HG03520 (cell line): ENCODE measurements around the gene SMARCB1.

Experiments used
- ATAC-seq: cut with Tn5 transposase; IDR thresholded peaks from one replicate; pipeline ENCODE4 v1.9.1; 2021; ENCODE audit warnings: mild to moderate bottlenecking, moderate library complexity; ENCODE audit not compliant: unreplicated experiment

SMARCB1 gene

GRCh38 chr22:23801238-23801821 lies 14.6 kb downstream of the SMARCB1 start:
- ATAC-seq = no peak

DNA sequence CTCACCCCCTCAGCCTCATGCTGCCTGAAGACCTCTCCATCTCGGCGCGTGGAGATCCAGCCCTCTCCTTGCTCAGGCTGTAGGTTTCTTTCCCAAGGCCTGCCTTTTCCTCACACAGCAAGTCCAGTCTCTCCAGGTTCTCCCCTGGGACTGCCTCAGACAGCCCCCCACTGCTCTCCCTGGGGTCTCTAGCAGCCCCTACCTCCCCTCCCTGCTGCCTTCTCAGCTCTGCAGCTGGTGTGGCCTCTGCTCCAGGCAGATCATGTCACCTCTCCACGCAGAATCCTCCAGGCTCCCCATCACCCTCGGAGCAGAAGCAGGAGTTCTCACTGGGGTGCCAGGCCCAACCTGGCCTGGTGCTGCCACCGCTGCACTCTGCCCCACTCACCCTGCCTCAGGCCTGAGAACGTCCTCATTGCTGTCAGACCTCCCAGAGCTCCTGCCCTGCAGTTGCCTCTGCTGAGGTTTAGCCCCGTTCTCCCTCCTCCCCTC lies 15.2 kb downstream of the SMARCB1 start:
- no peak for ATAC-seq

DNA sequence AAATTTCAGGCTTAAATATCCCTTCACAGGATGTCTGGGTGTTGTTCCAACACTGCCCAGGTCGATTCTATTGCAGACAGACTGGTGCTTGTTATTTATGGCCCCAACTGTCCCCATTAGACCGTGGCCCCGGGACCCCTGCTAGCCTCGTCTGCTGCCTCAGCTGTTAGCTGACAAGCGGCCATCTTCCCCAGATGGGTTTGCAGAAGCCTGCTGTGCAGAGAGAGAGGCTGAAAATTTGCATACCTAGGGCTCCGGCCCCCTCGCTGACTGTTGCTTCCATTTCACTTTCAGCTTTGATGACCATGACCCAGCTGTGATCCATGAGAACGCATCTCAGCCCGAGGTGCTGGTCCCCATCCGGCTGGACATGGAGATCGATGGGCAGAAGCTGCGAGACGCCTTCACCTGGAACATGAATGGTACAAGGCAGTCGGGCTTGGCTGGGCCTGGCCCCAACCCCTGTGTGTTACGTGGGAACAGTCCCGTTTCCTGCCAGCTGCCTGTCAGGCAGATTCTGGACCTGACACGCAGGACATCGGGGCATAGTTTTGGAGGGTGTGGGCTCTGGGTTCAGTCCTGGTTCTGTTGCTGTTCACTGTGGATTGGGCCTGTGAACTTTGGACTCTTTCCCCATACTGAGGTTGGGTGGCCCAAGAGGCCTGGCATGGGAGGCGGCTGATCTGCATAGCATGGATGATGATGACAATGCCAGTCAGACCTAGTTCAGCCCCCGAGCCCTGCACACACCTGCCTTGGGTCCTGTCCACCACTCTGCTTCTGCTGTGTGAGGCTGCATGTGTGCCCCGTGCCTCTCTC lies 16.4 kb downstream of the SMARCB1 start:
- ATAC-seq = no peak

- ATAC-seq = no peak
Observed at GRCh38 chr22:23804781-23805291, 18.1 kb downstream of the SMARCB1 start.

DNA sequence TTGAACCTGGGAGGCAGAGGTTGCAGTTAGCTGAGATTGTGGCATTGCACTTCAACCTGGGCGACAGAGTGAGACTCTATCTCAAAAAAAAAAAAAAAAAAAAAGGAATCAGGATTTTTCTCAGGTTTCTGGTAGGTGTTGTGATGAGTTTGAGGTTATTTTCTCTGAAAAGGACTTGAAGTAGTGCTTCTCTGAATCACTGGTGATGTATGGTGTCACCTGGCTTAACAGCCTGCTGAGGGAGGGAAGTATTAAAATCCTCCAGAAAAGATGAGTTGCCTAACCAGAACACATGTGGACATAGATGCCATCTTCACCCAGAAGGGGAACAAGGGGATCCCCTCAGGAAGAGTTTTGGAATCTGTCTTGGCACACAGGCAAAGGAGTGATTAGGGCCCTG lies 20.1 kb downstream of the SMARCB1 start:
- ATAC-seq = no peak

DNA sequence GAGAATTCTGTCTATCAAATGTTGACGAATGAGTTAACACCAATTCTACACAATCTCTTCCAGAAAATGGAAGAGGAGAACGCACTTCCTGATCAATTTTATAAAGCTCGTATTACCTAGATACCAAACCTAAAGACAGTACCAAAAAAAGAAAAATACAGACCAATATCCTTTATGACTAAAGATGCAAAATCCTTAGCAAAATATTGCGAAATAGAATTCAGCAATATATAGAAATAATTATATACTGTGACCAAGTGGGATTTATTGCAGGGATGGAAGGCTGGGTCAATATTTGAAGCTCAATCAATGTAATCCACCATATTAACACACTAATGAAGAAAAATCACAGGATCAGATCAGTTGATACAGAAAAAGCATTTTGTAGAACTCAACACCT lies 25.6 kb downstream of the SMARCB1 start:
- no peak for ATAC-seq

GRCh38 chr22:23815541-23816155 lies 28.9 kb downstream of the SMARCB1 start:
- ATAC-seq = no peak

DNA sequence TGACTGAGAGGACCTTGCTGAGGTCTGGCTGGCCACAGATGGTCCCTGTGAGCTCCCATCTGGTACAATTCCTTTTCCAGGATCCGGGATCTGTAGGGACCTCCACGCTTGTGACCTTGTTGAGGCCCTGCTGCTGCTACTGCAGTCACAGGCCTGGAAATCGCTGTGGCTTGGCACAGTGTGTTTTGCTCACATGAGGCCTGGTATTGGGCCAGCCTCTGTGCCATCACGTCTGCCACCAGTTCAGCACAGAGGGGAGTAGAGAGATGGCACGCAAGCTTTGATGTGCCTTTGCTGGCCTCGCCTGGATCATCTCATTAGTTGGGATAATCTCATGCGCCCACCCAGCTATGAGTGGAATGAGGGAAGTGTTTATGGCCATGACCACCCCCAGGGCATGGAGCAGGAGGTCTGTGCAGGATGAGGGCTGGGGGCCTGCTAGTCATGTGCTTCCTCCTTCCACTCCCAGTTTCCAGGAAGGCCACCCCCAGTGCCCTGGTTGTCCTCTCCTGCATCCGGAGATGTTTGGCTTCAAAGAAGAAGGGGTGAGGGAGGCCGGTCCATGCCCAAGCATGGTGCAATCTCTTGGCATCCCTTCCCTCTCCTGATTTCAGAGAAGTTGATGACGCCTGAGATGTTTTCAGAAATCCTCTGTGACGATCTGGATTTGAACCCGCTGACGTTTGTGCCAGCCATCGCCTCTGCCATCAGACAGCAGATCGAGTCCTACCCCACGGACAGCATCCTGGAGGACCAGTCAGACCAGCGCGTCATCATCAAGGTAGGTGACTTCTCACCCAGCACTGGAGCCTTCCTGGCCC lies 29.6 kb downstream of the SMARCB1 start:
- ATAC-seq = no peak

DNA sequence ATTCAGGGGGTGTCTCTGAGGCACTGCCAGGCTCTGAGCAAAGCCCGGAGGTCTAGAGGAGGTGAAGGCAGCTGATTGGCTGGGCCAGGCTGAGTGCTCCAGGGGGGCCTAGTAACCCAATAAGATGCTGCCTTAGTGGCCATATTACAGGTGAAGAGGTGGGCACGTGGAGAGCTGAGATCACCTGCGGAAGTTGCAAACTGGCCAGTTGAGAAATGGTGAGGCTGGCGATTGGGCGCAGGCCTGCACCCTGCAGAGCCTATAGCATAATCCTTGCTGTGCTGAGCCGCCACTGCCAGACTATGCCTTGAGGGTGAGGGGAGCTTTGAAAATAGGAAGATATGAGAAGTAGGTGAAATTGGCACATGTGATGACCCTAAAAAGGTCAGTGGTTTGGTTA lies 30.4 kb downstream of the SMARCB1 start:
- ATAC-seq = no peak

DNA sequence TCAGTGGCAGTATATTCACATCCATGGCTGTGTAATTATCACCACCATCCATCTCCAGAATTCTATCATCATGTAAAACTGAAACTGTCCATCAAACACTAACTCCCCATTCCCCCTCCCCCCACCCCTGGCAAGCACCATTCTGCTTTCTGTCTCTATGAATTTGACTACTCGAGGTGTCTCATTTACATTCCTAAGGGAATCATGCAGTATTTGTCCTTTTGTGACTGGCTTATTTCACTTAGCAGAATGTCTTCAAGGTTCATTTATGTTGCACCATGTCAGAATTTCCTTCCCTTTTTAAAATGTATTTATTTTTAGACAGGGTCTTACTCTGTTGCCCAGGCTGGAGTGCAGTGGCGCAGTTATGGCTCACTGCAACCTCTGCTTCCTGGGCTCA lies 31.8 kb downstream of the SMARCB1 start:
- ATAC-seq = no peak

DNA sequence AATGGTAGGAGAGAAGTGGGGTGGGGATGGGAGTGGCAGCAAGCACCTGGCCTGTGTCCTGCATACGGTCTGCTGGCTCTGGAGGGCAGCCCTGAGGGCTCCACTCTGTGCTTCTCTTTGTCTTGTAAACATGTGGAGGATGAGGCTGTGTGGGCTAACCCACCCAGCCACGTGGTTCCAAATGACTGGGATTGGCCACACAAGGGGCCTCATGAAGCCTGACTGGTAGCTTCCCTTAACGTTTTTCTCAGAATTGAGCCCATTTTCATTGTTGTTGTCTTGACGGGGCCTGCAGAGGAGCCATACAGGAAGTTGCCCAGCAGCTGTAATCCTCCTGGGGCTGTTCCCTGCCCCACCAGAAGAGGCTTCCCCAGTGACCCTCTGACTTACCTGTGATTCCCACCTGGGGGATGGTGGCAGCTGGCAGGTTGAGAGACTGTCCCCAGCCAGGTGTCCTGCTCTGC lies 34.0 kb downstream of the SMARCB1 start:
- ATAC-seq = no peak

DNA sequence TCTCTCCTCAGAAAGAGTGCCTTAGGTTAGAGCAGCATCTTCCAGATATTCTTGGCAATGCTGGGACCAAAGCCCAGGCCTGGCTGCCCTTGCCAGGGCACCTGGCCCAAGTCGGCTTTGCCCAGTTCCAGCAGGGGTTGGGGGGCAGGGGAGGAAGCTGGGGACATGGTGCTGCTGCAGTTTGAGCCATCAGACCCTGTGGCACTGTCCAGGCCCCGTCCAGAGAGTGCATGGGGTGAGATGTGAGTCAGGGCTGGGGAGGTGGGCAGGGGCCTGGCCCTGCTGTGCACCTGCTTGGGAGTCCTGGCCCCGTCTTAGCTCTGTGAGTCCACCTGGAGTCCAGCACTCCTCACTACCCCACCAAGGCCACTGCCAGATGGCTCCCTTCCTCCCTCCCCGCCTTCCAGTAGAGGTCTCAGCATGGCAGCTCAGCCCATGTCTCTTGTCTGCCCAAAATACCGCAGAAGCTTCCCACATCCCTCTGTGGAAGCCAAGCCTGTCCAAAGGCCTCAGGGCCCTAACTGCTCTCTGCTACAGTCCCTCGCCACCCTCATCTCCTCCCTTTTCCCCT lies 35.4 kb downstream of the SMARCB1 start:
- ATAC-seq = no peak

- no peak for ATAC-seq
Observed at GRCh38 chr22:23823331-23823791, 36.6 kb downstream of the SMARCB1 start.

DNA sequence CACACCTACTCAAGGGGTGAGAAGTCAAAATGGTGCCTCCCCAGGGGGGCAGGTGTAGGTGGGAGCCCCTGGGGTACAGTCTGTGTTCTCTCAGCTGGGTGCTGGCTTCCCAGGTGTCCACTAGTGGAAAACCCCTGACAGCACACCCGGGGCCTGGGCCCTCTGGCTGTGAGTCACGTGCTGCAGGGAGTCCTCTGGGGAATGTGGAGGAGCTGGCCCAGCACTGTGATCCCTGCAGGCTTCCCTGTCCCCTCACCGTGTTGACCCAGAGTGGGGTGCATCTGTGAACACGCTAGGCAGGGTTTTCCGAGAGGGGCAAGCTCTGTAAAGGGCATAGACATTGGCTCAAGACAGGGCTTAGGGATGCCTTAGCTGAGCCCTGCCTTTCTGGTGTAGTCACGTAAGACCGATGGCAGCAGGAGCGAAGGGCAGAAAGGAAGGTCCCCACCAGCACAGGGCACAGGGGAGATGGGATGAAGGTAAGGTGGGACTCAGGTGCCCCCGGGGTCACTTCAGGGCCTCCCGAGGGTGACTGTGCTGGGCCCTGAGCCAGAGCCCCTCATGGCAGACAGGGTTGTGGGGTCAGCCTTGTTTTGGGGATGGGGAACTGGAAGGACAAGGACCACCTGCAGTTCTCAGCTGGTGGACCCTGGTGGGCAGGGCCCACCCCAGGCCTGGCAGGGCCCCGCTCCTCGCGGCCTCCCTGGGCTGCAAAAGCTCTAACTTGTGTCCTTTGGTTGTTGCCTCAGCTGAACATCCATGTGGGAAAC lies 37.9 kb downstream of the SMARCB1 start:
- ATAC-seq = no peak

- no peak for ATAC-seq
Observed at GRCh38 chr22:23825246-23825905, 38.6 kb downstream of the SMARCB1 start.

- no peak for ATAC-seq
Observed at GRCh38 chr22:23826510-23827350, 40.0 kb downstream of the SMARCB1 start.

DNA sequence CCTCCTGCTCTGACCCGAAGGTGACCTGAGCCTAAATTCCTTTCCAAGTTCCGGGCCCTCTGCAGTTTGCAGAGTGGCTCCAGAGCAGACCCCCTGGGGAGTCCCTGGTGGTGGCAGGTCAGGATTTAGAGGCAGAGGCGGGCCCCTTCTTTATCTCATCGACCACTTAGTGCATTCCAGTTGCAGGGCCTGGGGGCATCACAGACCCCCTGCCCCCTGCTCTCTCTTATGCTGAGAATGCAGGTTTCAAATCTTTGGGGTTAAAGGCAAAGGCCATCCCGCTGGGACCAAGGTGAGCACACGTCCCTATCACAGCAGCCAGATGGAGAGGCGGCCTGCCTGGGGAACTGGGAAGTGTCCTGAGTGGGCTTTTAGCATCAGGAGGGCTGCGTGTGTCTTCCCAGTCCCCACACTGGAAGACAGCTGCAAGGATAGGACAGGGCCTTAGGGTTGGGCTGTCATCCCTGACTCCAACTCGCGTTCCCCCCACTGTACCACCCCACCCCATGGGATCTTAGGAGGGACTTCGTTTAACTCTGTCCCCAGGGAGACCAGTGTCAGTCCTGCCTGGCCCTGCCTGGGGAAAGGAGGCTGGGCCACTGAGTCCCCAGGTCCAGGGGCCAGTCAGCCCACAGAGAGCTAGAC lies 40.7 kb downstream of the SMARCB1 start:
- no peak for ATAC-seq
